Activated T-helper 1 cell treated with Interleukin-2 at 50 U/mL for 16 hours (primary cell): ENCODE data around the gene CABP2.
"Not testable (repeated sequence)": the region's sequence is repeated elsewhere in the genome, so short reads cannot be mapped to it uniquely, and the experiment has no call there.

Experiments
- DNase-seq: peaks from one replicate; pipeline ENCODE4 v3.0.0-alpha.2; 2020; ENCODE audit warnings: low read depth

CABP2 gene

DNA sequence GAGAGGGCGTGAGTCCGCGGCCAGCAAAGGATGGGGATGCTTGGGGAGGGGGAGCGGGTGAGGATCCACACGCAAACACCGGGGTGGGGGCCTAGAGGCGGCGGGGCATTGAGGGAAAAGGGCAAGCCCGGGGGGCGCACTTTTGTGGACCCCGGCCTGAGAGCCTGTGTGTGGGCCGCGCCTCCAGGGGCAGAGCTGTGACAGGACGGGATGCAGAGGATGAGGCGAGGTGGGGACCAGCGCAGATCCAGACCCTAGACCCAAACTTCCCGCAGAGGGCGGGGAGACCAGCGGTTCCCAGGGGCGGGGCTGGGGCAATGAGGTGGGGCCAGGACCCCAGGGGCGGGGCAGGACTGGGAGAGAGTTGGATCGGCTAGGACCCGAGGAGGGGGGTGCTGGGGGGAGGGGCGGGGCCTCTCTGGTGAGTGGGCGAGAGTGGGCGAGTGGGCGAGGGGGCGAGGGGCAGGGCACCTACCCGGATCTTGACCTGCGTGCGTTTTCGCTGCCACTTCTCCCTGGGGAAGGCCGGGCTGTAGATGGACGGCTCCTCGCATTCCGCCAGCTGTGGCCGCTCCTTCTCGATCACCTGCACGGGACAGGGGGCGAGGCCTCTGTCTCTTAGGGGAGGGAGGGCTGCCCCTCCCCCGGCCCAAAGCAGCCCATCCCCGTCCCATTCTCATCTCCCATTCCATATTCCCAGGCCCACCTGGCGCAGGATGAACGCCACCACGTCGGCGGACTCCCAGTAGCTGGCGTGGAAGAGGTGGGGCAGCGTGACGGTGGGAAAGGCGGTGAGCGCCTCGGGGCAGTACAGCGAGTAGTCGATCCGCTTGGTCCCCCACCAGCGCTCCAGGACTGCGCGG, 28.6 kb downstream of the CABP2 start:
- no peak for DNase-seq

DNA sequence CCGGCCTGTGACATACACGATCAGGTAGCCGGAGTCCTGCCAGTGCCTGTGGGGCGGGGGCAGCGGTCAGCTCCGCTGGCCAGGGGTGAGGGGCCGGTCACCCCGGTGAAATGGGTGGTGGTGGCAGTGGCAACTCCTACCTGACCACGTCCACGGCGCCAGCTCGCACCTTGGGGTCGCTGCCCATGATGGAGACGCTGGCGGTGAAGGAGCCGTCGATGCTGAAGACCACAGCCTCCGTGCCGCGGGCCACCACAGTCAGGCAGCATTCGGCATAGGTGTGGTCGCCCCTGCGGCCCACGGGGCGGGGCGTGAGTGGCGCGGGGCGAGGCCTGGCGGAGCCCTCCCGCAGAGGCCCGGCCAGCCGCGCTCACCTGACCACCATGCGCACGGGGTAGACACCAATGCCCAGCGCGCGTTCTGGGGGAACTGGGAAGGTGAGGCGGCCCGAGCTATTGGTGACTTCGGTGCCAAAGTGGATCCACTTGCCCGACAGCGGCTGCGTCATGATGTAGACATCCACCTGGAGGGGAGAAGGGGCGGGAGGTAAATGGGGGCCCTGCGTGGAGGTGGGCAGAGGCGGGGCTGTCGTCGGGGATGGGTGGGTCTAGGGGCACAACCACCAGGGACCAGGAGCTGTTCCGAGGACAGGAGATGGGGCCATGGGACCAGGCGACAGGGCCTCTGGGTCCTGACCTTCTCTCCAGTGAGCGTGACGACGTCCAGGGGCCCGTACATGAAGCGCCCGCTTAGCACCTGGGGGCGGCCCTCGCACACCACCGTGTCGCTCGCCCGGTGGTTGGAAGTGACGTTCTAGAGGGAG, 29.5 kb downstream of the CABP2 start:
- DNase-seq, result no peak

DNA sequence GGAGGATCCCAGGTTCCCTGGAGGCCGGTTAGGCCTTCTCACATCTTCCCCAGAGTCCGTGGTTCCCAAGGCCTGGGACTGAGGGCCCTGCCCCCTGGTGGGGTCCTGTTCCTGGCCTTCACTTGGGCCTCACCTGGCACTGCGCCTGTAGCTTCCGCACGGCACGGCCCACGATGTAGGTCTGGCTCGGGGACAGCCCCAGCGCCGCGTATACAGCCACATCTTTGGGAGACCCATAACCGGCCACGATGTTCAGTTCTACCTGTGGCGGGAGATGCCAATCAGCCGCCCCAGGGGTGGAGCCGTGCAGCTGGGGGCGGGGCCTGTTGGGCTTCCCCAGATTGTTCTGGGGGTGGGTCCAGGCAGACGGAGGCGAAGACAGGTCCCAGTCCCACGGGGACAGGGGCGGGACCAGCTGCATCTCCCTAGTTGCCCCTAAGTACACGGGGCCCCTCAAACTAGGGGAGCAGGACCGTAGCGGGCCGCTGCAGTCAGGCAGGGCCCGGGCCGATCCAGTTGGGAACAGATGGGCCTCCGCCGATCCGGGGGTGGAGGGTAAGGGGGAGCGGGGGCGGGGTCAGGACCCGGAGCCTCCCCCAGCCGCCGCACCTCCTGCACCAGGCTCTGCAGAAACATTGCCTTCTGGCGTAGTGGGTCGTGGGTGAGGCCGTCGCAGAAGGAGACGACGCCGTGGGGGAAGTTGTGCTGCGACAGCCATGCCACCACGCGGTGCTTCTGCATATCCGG, 30.3 kb downstream of the CABP2 start:
- DNase-seq, result no peak

DNA sequence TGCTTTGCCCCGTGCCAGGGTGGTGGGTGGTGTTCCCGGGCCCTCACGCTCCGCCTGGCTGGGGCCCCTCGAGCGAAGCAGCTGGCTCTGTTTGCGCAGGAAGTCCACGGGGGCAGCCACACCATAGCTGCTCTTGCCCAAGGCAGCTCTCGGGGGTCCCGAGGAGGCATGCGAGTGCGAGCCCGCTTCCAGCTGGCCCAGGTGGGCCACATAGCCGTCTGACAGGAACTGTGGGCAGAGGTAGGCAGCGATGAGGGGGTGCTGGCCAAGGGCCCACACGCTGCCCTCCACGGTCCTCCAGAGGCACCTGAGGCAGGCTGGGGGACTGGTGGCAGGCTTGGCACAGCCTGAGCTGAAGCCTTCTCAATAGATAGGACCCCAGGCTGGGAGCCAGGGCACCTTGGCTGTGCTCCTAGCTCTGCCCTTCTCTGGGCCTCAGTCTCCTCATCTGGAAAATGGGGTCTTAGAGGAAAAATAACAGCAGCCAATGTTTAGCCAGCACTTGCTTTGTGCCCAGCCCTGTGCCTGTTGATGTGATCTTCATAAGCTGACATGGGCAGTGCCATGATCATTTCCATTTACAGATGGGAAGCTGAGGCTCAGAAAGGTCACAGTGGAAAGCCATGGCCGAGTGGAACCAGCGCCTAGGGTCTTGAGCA, 31.0 kb downstream of the CABP2 start:
- DNase-seq, result no peak

DNA sequence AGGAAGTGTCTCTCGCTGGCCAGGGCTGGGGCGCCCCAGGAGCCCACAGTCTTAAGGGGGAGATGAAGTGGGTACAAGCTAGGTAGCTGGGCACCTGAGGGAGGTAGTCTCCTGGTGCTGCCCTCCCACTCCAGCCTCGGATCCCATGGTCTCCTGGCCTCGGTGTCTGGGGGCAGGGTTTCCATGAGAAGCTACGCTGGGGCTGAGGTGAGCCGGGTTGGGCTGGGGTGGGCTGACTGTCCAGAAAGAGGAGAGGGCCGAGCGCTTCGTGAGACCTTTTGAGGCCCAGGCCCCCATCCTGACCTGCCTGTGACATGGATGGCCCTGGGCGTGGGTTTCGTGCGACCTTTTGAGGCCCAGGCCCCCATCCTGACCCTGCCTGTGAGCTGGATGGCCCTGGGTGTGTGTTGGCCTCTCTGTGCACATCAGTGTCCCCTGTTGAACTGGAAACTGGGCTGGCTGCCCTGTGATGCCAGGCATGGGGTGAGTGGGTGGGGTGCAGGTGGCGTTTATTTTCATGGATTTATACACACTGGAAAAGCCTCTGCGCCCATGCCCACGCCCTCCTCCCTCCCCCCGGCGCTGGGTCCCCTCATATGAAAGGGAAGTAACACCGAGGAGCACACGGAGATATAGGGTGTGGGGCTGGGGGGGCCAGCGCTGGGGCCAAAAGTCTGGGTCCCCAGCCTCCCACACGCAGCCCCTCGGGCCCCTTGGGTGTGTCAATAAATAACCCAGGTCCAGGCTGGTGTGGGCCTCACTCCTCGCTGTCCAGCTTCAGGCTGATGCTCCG, 31.8 kb downstream of the CABP2 start:
- DNase-seq, result no peak

DNA sequence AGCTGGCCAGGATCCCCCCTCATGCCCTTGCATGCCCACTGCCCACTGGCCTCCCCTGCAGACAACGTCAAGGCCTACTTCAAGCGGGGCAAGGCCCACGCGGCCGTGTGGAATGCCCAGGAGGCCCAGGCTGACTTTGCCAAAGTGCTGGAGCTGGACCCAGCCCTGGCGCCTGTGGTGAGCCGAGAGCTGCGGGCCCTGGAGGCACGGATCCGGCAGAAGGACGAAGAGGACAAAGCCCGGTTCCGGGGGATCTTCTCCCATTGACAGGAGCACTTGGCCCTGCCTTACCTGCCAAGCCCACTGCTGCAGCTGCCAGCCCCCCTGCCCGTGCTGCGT, 32.5 kb downstream of the CABP2 start:
- no peak for DNase-seq

DNA sequence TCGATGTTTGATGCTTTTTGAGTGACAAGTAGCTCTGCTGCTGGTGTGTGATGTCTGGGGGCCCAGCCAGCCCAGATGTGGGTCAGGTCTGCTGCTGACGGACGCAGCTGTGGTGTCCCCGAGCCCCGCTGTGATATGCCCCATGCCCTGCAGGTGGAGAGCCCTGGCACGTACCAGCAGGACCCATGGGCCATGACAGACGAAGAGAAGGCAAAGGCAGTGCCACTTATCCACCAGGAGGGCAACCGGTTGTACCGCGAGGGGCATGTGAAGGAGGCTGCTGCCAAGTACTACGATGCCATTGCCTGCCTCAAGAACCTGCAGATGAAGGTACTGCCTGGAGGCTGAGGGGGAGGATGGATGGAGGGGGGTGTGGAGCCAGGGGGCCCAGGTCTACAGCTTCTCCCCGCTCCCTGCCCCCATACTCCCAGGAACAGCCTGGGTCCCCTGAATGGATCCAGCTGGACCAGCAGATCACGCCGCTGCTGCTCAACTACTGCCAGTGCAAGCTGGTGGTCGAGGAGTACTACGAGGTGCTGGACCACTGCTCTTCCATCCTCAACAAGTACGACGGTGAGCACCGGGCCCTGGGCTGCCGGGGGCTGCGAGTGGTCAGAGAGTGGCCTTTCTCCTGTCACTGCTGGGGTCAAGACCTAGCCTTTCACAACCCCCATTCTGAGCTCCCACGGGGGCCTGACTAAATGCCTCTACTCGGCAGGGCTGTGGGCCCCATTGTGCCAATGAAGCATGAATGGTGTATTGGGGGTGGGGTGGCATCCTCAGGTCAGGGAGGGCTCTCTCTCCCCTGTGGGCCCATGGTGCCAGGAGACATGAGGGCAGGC, 33.1 kb downstream of the CABP2 start:
- DNase-seq, result no peak

DNA sequence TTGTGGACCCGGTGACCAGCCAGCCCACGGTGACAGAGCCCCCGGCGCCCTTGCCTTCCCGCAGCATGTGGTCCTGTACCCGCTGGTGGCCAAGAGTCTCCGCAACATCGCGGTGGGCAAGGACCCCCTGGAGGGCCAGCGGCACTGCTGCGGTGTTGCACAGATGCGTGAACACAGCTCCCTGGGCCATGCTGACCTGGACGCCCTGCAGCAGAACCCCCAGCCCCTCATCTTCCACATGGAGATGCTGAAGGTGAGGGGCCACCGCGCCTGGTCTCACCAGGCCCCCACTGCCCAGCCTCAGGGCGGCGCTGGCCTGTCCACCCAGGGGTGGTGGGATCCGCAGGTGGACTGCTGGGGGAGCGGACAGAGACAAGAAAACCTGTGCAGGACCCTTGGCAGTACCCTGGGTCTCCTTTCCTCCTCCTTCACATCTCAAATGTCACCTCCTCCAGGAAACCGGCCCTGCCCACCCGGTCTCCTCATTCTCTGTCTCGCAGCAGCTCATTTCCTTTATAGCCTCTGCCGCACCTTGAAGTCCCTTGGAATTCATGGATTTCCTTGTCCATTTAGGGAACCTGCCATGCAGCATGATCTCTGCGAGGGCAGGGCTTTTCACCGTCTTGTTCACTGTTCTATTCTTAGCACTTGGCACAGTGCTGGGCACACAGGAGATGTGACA, 33.9 kb downstream of the CABP2 start:
- no peak for DNase-seq

DNA sequence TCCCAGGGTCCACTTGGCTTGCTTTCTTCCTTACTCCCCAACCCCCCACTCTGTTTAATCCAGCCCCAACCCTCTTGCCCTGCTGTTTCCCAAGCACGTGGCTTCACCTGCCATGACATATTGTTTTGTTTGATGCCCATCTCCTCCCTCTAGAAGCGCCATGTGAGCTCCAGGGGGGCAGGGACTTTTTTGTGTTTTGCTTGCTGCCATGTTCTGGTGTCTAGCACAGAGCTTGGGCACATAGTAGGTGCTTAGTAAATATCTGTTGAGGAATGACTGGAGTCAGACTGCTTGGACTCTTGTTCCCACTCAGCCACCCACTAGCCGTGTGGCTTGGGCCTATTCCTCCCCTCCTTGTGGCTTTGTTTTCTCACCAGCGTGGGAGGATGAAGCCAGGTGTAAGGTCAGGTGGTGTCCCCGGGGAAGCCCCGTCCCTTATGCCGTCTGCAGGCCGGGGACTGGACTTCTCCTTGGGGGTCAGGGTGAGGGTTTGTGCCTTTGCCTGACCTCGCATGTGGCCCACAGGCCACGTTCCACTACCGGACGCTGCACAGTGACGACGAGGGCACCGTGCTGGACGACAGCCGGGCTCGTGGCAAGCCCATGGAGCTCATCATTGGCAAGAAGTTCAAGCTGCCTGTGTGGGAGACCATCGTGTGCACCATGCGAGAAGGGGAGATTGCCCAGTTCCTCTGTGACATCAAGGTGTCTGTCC, 36.6 kb downstream of the CABP2 start:
- no peak for DNase-seq

DNA sequence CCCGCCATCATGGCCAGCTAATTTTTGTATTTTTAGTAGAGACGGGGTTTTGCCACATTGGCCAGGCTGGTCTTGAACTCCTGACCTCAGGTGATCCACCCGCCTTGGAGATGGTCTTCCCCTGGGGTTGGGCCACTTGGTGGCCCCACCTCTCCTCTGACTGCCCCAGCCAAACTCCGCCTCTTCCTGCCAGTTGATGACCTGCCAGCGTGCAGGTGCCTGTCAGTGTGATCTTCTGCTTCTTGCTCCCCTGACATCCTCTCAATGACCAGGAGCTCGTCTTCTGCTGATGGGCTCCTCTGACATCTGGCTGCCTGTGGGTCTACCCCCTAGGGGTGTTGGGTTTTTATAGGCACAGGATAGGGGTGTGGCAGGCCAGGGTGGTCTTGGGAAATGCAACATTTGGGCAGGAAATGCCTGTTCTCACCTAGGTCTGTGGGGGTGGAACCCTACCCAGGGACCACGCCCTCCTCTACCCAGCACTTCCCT, 37.3 kb downstream of the CABP2 start:
- not testable (repeated sequence) for DNase-seq

DNA sequence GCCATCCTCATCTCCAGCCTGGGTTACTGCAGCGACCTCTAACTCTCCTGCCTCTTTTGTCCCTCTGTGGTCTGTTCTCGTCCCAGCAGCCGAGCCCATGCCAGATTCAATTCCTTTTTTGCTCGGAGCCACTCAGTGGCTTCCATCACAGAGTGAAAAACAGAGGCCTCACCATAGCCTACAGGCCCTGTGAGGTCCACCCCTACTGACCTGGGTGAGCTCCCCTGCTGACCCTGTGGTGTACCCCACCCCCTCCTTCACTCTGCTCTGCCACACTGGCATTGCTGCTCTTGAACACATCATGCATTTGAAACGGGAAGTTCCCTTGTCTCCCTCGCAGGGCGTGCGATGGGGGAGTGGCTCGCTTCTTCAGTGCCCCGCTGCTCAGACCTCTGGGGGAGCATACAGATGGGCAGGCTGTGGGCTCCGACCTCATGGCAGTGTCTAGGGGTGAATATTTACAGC, 38.4 kb downstream of the CABP2 start:
- DNase-seq, result no peak

DNA sequence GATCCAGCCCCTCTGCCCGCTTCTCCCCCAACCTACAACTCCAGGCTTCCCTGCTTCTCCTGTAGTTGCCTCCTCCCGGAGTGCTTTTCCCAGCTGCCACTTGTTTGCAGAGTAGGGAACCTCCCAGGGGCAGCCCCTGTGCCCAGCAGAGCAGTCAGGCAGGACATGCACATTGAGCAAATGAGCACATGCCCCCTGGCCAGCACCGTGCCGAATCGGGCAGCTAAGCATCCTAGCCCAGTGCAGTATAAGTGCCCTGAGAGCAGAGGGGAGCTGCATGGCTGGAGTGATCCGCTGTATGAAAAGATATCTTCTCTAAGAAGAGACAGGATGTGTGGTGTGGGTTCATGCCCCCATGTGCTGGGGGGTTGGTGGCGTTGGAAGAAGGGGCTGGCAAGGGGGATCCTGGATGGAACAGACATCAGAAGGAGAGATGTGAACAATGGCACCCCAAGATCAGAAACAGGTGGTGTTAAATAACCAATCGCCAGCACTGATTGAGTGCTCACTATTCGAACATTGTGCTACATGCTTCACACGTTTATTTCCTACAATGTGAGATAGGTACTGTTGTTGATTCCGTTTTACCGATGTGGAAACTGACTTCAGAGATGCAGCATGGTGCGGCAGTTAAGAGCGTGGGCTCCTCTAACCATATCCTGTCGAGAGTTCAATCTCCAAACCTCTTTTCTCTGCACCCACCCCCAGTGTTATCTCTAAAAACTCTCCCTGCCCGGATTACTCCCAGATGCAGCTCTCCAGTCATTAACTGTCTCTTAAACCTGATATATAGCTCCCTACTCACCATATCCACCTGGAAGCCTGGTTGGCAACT, 39.2 kb downstream of the CABP2 start:
- no peak for DNase-seq

DNA sequence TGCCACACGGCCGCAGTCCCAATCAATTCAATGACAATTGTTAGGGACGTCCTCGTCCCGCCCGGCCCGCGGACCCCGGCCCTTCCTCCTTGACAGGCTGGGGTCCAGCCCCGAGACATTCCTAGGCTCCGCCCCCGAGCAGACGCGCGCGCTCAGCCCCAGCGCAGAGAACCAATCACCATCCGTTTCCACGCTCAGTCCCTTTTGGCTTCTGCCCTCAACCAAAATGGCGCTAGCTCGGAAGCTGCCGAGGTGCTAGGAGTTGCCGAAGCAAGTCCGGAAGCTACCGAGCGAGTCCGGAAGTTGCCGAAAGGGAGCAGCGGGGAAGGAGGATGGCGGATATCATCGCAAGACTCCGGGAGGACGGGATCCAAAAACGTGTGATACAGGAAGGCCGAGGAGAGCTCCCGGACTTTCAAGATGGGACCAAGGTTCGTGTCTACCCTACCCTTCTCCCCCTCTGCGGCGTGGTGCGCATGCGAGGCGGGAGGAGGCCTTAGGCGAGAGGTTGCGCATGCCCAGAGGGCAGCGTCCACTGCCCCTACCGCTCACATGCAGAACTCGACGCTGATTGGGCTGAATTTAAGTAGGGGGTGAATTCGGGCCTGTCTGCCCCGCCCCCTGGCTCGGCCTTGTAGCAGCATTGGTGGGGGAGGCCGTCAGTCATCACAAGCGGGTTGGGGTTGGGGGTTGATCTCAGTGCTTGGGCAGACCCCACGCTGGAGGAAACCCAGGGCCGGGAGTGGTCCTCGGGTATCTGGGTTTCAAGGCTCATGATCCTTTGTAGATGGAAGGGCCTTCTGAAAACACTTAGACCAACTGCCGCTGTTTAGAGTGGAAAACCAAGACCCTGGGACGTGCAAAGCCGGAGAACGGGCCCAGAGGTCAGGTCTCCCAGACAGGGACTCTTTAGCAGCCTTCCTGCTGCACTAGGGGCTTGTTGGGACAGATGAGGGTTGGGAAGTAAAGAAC, 40.1 kb downstream of the CABP2 start, which contains the start of gene AIP:
Gene AIP, plus strand, starts transcription at position 200 of the 972 bp plus-strand sequence. Its CDS starts 133 bp downstream, at position 333.
- DNase-seq, result peak; percentile 94

DNA sequence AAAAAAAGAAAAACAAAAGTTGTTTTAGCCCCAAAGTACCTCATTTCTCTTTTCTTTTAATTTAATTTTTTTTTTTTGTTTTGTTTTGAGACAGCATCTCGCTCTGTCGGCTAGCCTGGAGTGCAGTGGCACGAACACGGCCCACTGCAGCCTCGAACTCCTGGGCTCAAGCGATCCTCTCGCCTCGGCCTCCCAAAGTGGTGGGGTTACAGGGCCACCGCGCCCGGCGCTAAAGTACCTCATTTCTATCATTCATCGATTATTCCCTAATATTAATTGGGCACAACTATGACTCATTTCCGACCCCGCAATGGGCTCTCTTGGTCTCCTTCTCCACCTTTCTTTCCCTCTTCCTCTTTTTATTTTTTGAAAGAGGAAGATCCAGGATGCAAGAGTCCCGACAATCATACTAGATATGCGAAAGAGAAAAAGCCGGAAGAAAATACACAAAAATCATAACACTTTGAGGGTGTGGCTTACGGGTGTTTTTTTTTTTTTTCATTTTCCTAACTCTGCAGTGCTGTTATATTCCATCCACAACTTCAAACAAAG, 40.9 kb downstream of the CABP2 start:
- DNase-seq, result no peak

DNA sequence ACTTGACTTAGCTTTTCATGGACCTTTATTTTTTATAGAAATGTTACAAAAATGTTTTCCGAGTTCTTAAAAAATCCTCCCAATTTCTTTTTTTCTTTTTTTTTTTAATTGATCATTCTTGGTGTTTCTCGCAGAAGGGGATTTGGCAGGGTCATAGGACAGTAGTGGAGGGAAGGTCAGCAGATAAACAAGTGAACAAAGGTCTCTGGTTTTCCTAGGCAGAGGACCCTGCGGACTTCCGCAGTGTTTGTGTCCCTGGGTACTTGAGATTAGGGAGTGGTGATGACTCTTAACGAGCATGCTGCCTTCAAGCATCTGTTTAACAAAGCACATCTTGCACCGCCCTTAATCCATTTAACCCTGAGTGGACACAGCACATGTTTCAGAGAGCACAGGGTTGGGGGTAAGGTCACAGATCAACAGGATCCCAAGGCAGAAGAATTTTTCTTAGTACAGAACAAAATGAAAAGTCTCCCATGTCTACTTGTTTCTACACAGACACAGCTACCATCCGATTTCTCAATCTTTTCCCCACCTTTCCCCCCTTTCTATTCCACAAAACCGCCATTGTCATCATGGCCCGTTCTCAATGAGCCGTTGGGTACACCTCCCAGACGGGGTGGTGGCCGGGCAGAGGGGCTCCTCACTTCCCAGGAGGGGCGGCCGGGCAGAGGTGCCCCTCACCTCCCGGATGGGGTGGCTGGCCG, 45.7 kb downstream of the CABP2 start:
- not testable (repeated sequence) for DNase-seq

DNA sequence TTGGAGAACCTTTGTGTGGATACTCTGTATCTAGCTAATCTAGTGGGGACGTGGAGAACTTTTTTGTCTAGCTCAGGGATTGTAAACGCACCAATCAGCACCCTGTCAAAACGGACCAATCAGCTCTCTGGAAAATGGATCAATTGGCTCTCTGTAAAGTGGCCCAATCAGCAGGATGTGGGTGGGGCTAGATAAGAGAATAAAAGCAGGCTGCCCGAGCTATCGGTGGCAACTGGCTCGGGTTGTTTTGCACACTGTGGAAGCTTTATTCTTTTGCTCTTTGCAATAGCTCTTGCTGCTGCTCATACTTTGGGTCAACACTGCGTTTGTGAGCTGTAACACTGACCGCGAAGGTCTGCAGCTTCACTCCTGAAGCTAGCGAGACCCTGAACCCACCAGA, 46.6 kb downstream of the CABP2 start:
- DNase-seq, result not testable (repeated sequence)
